ENCODE results near the gene CA10. TPM values are rescaled to one million over a fixed set of nuclear protein-coding genes. Genes with fewer than 3 reads are reported as not detected.

Gene CA10
- total RNA-seq, 1 experiment from 2014 or later = 0.31 TPM

- Histone ChIP-seq H3K4me3 (ENCODE audit: insufficient read depth, low read depth, low read length) (no peak overlapping the region), H3K27me3 (ENCODE audit: control insufficient read depth, insufficient read depth, low read length) (no peaks in the 10 kb centered on the region)
Observed at GRCh38 chr17:52047086-52047485, 111.4 kb downstream of the CA10 start.

GRCh38 chr17:52041123-52041617, 117.3 kb downstream of the CA10 start:
- no peaks in the 10 kb centered on the region for H3K36me3 ChIP-seq (replicated peaks; ENCODE audit: control insufficient read depth, insufficient read depth, low read length)
- DNase-seq = no peak
- H3K4me3 ChIP-seq (ENCODE audit: insufficient read depth, low read depth, low read length) = no peak overlapping the region
- no peaks in the 10 kb centered on the region for H3K27me3 ChIP-seq (ENCODE audit: control insufficient read depth, insufficient read depth, low read length)

More at GRCh38 chr17:52047086-52047485, 111.4 kb downstream of the CA10 start:
- no peaks in the 10 kb centered on the region for H3K36me3 ChIP-seq (replicated peaks; ENCODE audit: control insufficient read depth, insufficient read depth, low read length)
- no peak for DNase-seq

GRCh38 chr17:52036416-52036815, 122.1 kb downstream of the CA10 start:
- Histone ChIP-seq H3K4me3 (ENCODE audit: insufficient read depth, low read depth, low read length) (no peak overlapping the region), H3K36me3 (replicated peaks; ENCODE audit: control insufficient read depth, insufficient read depth, low read length) (no peaks in the 10 kb centered on the region), H3K27me3 (ENCODE audit: control insufficient read depth, insufficient read depth, low read length) (no peaks in the 10 kb centered on the region)
- no peak for DNase-seq

GRCh38 chr17:52035336-52035915, 123.1 kb downstream of the CA10 start:
- no peak for DNase-seq
- Histone ChIP-seq H3K4me3 (ENCODE audit: insufficient read depth, low read depth, low read length) (no peak overlapping the region), H3K36me3 (replicated peaks; ENCODE audit: control insufficient read depth, insufficient read depth, low read length) (no peaks in the 10 kb centered on the region), H3K27me3 (ENCODE audit: control insufficient read depth, insufficient read depth, low read length) (no peaks in the 10 kb centered on the region)

GRCh38 chr17:52032454-52032853, 126.1 kb downstream of the CA10 start:
- no peak overlapping the region for H3K4me3 ChIP-seq (ENCODE audit: insufficient read depth, low read depth, low read length)
- H3K36me3 ChIP-seq (replicated peaks; ENCODE audit: control insufficient read depth, insufficient read depth, low read length) = no peaks in the 10 kb centered on the region
- H3K27me3 ChIP-seq (ENCODE audit: control insufficient read depth, insufficient read depth, low read length) = no peaks in the 10 kb centered on the region
- DNase-seq = no peak

- no peak for DNase-seq
- Histone ChIP-seq H3K4me3 (ENCODE audit: insufficient read depth, low read depth, low read length) (no peak overlapping the region), H3K36me3 (replicated peaks; ENCODE audit: control insufficient read depth, insufficient read depth, low read length) (no peaks in the 10 kb centered on the region), H3K27me3 (ENCODE audit: control insufficient read depth, insufficient read depth, low read length) (no peaks in the 10 kb centered on the region)
Observed at GRCh38 chr17:52030052-52030451, 128.5 kb downstream of the CA10 start.

GRCh38 chr17:52027620-52028295, 130.8 kb downstream of the CA10 start:
- no peak for DNase-seq

GRCh38 chr17:52027081-52027480, 131.4 kb downstream of the CA10 start:
- Histone ChIP-seq H3K27me3 (ENCODE audit: control insufficient read depth, insufficient read depth, low read length) (no peaks in the 10 kb centered on the region), H3K4me3 (ENCODE audit: insufficient read depth, low read depth, low read length) (no peak overlapping the region), H3K36me3 (replicated peaks; ENCODE audit: control insufficient read depth, insufficient read depth, low read length) (no peaks in the 10 kb centered on the region)
- DNase-seq = no peak

More at GRCh38 chr17:52027620-52028295, 130.8 kb downstream of the CA10 start:
- Histone ChIP-seq H3K27me3 (ENCODE audit: control insufficient read depth, insufficient read depth, low read length) (no peaks in the 10 kb centered on the region), H3K36me3 (replicated peaks; ENCODE audit: control insufficient read depth, insufficient read depth, low read length) (no peaks in the 10 kb centered on the region), H3K4me3 (ENCODE audit: insufficient read depth, low read depth, low read length) (no peak overlapping the region)

- Histone ChIP-seq H3K27me3 (ENCODE audit: control insufficient read depth, insufficient read depth, low read length) (no peaks in the 10 kb centered on the region), H3K4me3 (ENCODE audit: insufficient read depth, low read depth, low read length) (no peak overlapping the region), H3K36me3 (replicated peaks; ENCODE audit: control insufficient read depth, insufficient read depth, low read length) (no peaks in the 10 kb centered on the region)
- no peak for DNase-seq
Observed at GRCh38 chr17:52026075-52026474, 132.4 kb downstream of the CA10 start.

- H3K36me3 ChIP-seq (replicated peaks; ENCODE audit: control insufficient read depth, insufficient read depth, low read length) = no peaks in the 10 kb centered on the region
Observed at GRCh38 chr17:52025236-52025635, 133.3 kb downstream of the CA10 start.

GRCh38 chr17:52024300-52024870, 134.1 kb downstream of the CA10 start:
- H3K27me3 ChIP-seq (ENCODE audit: control insufficient read depth, insufficient read depth, low read length) = no peaks in the 10 kb centered on the region
- no peak overlapping the region for H3K4me3 ChIP-seq (ENCODE audit: insufficient read depth, low read depth, low read length)
- no peak for DNase-seq
- no peaks in the 10 kb centered on the region for H3K36me3 ChIP-seq (replicated peaks; ENCODE audit: control insufficient read depth, insufficient read depth, low read length)

More at GRCh38 chr17:52025236-52025635, 133.3 kb downstream of the CA10 start:
- no peak for DNase-seq
- Histone ChIP-seq H3K27me3 (ENCODE audit: control insufficient read depth, insufficient read depth, low read length) (no peaks in the 10 kb centered on the region), H3K4me3 (ENCODE audit: insufficient read depth, low read depth, low read length) (no peak overlapping the region)

- DNase-seq = no peak
- no peak overlapping the region for H3K4me3 ChIP-seq (ENCODE audit: insufficient read depth, low read depth, low read length)
- no peaks in the 10 kb centered on the region for H3K36me3 ChIP-seq (replicated peaks; ENCODE audit: control insufficient read depth, insufficient read depth, low read length)
- H3K27me3 ChIP-seq (ENCODE audit: control insufficient read depth, insufficient read depth, low read length) = no peaks in the 10 kb centered on the region
Observed at GRCh38 chr17:52011064-52011463, 147.4 kb downstream of the CA10 start.

- DNase-seq = no peak
- Histone ChIP-seq H3K36me3 (replicated peaks; ENCODE audit: control insufficient read depth, insufficient read depth, low read length) (no peaks in the 10 kb centered on the region), H3K4me3 (ENCODE audit: insufficient read depth, low read depth, low read length) (no peak overlapping the region), H3K27me3 (ENCODE audit: control insufficient read depth, insufficient read depth, low read length) (no peaks in the 10 kb centered on the region)
Observed at GRCh38 chr17:51999654-52000053, 158.9 kb downstream of the CA10 start.

GRCh38 chr17:51997723-51998122, 160.8 kb downstream of the CA10 start:
- Histone ChIP-seq H3K27me3 (ENCODE audit: control insufficient read depth, insufficient read depth, low read length) (no peaks in the 10 kb centered on the region), H3K4me3 (ENCODE audit: insufficient read depth, low read depth, low read length) (no peak overlapping the region), H3K36me3 (replicated peaks; ENCODE audit: control insufficient read depth, insufficient read depth, low read length) (no peaks in the 10 kb centered on the region)
- DNase-seq = no peak

GRCh38 chr17:51995797-51996403, 162.6 kb downstream of the CA10 start:
- Histone ChIP-seq H3K36me3 (replicated peaks; ENCODE audit: control insufficient read depth, insufficient read depth, low read length) (no peaks in the 10 kb centered on the region), H3K4me3 (ENCODE audit: insufficient read depth, low read depth, low read length) (no peak overlapping the region), H3K27me3 (ENCODE audit: control insufficient read depth, insufficient read depth, low read length) (no peaks in the 10 kb centered on the region)
- no peak for DNase-seq
